Measurements from ENCODE around the gene BRD2.

DNA sequence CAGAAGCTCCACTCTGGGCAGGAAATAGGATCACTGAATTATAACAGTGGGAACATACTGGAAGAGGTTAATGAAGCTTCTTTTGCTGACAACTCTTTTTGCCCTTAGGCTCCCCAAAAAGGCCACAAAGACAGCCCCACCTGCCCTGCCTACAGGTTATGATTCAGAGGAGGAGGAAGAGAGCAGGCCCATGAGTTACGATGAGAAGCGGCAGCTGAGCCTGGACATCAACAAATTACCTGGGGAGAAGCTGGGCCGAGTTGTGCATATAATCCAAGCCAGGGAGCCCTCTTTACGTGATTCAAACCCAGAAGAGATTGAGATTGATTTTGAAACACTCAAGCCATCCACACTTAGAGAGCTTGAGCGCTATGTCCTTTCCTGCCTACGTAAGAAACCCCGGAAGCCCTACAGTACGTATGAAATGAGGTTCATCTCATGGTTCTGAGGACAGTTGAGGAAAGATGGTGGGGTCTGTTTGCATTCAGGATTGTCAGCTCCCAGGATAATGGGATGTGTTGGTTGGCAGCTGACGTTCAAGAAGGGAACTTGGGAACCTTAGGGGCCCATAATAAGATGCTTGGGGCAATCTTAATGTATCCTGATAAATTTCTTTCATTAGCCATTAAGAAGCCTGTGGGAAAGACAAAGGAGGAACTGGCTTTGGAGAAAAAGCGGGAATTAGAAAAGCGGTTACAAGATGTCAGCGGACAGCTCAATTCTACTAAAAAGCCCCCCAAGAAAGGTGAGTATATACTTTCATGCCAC is 11.5 kb downstream of the BRD2 start:
- TF ChIP-seq CTCF (IDR thresholded peaks at IDR 0.05; ENCODE audit: insufficient read depth, low read depth, low read length) (no peak), EZH2 (IDR thresholded peaks at IDR 0.05; ENCODE audit: insufficient read depth, low read length) (no peak)

All from astrocyte (in vitro differentiated cells and primary cell).